Neuronal stem cell (in vitro differentiated cells): ENCODE results near the gene PRLR.

Source experiments
- DNase-seq: peaks from one replicate; pipeline ENCODE4 v3.0.0-alpha.2; 2013; ENCODE audit warnings: low spot score
- H2AFZ ChIP-seq: one replicate; pipeline ENCODE4 v1.6.1; 2013; ENCODE audit warnings: mild to moderate bottlenecking, low read length, inconsistent platforms
- H2AK5ac ChIP-seq: 2 replicates; pipeline ENCODE4 v1.6.1; 2013; ENCODE audit warnings: low read depth, mild to moderate bottlenecking, inconsistent platforms, low read length, moderate library complexity, mixed read lengths
- H2BK120ac ChIP-seq: 2 replicates; pipeline ENCODE4 v1.6.1; 2013; ENCODE audit warnings: low read depth, mild to moderate bottlenecking, inconsistent platforms, low read length, moderate library complexity, mixed read lengths
- H2BK12ac ChIP-seq: one replicate; pipeline ENCODE4 v1.6.1; 2013; ENCODE audit warnings: low read length, inconsistent platforms
- H2BK15ac ChIP-seq: 2 replicates; pipeline ENCODE4 v1.6.1; 2013; ENCODE audit warnings: mild to moderate bottlenecking, low read length, inconsistent platforms, mixed read lengths
- H2BK5ac ChIP-seq: one replicate; pipeline ENCODE4 v1.6.1; 2013; ENCODE audit warnings: inconsistent platforms, mild to moderate bottlenecking, low read length, moderate library complexity
- H3K14ac ChIP-seq: one replicate; pipeline ENCODE4 v1.6.1; 2013; ENCODE audit warnings: low read length, inconsistent platforms
- H3K18ac ChIP-seq: 2 replicates; pipeline ENCODE4 v1.6.1; 2013; ENCODE audit warnings: low read length, inconsistent platforms
- H3K23ac ChIP-seq: 2 replicates; pipeline ENCODE4 v1.6.1; 2013; ENCODE audit warnings: low read depth, mild to moderate bottlenecking, mixed read lengths, low read length, inconsistent platforms; ENCODE audit not compliant: poor library complexity
- H3K27ac ChIP-seq: replicated peaks from 3 replicates; pipeline ENCODE4 v1.5.1; 2013; ENCODE audit warnings: low read length, inconsistent platforms
- H3K27me3 ChIP-seq, 3 experiments: 2 replicates each; pipeline ENCODE4 v1.6.1; 2013; ENCODE audit warnings: low read length in 3 of 3, mild to moderate bottlenecking in 2 of 3, inconsistent platforms in 1 of 3, low read depth in 1 of 3, mixed read lengths in 1 of 3, moderate library complexity in 1 of 3; ENCODE audit not compliant: control insufficient read depth in 3 of 3, insufficient read depth in 3 of 3
- H3K36me3 ChIP-seq, 2 donors: replicated peaks in 1 of 2; 2 replicates each; pipeline ENCODE4 v1.6.1; 2013; ENCODE audit warnings: low read length in 2 of 2; ENCODE audit not compliant: control insufficient read depth in 2 of 2, insufficient read depth in 2 of 2
- H3K4ac ChIP-seq: 2 replicates; pipeline ENCODE4 v1.6.1; 2013; ENCODE audit warnings: inconsistent platforms, mild to moderate bottlenecking, low read length, moderate library complexity
- H3K4me1 ChIP-seq, 2 donors: 1 replicate in 1 of 2; 2 replicates in 1 of 2; pipeline ENCODE4 v1.6.1; 2013; ENCODE audit warnings: low read length in 2 of 2, low read depth in 1 of 2; ENCODE audit not compliant: control insufficient read depth in 2 of 2, insufficient read depth in 1 of 2
- H3K4me2 ChIP-seq: one replicate; pipeline ENCODE4 v1.6.1; 2013; ENCODE audit warnings: mild to moderate bottlenecking, low read length, inconsistent platforms; ENCODE audit not compliant: insufficient read depth, poor library complexity, severe bottlenecking
- H3K4me3 ChIP-seq, 2 donors: 2 replicates each; pipeline ENCODE4 v1.5.1; 2013; ENCODE audit warnings: low read length in 2 of 2, mild to moderate bottlenecking in 2 of 2, inconsistent platforms in 1 of 2, moderate library complexity in 1 of 2
- H3K79me1 ChIP-seq: one replicate; pipeline ENCODE4 v1.6.1; 2013; ENCODE audit warnings: low read depth, mild to moderate bottlenecking, inconsistent platforms, low read length, moderate library complexity
- H3K9ac ChIP-seq: one replicate; pipeline ENCODE4 v1.6.1; 2013; ENCODE audit warnings: mild to moderate bottlenecking, low read depth, low read length, inconsistent platforms; ENCODE audit not compliant: poor library complexity
- H3K9me3 ChIP-seq, 2 donors: replicated peaks in 1 of 2; 2 replicates each; pipeline versions ENCODE3 to v1.6.1; 2013; ENCODE audit warnings: low read length in 2 of 2, mild to moderate bottlenecking in 2 of 2, inconsistent platforms in 1 of 2, low read depth in 1 of 2, mixed read lengths in 1 of 2, moderate library complexity in 1 of 2; ENCODE audit not compliant: control insufficient read depth in 2 of 2, insufficient read depth in 1 of 2
- H4K8ac ChIP-seq: one replicate; pipeline ENCODE4 v1.6.1; 2013; ENCODE audit warnings: low read depth, mild to moderate bottlenecking, inconsistent platforms, low read length, moderate library complexity
- H4K91ac ChIP-seq: one replicate; pipeline ENCODE4 v1.6.1; 2013; ENCODE audit warnings: low read length, low read depth, mild to moderate bottlenecking, inconsistent platforms; ENCODE audit not compliant: poor library complexity
- WGBS, 2 donors: extraction: QIAGEN DNeasy Blood & Tissue Kit; methylation state at CpG; one replicate each; pipeline ENCODE4 v1.1.7; 2013; ENCODE audit warnings: missing lambda C conversion rate in 2 of 2, mixed read lengths in 1 of 2; ENCODE audit not compliant: insufficient read length in 2 of 2, insufficient replicate concordance in 1 of 2; ENCODE audit errors: extremely low coverage in 2 of 2; 5-methylcytosine and 5-hydroxymethylcytosine counted together

The PRLR gene

GRCh38 chr5:35095366-35095765 is 134.9 kb downstream of the PRLR start:
- H4K8ac ChIP-seq = no peak overlapping the region
- H3K4ac ChIP-seq = no peak overlapping the region
- H2AFZ ChIP-seq = no peak overlapping the region
- H3K18ac ChIP-seq = no peak overlapping the region
- H3K4me1 ChIP-seq = no peaks in the 10 kb centered on the region
- no peak overlapping the region for H3K23ac ChIP-seq
- no peak overlapping the region for H4K91ac ChIP-seq
- H2BK5ac ChIP-seq = no peak overlapping the region
- H2BK15ac ChIP-seq = no peak overlapping the region
- H3K4me3 ChIP-seq = no peak overlapping the region
- H3K36me3 ChIP-seq = no peaks in the 10 kb centered on the region
- H3K9ac ChIP-seq = no peak overlapping the region
- no peak overlapping the region for H3K4me2 ChIP-seq
- WGBS, 2 donors = no CpG with 5 or more reads among the region's 3 CpGs
- no peak overlapping the region for H2BK120ac ChIP-seq
- no peak overlapping the region for H2BK12ac ChIP-seq
- no peaks in the 10 kb centered on the region for H3K9me3 ChIP-seq
- no peak overlapping the region for H3K27ac ChIP-seq
- no peaks in the 10 kb centered on the region for H3K79me1 ChIP-seq
- no peaks in the 10 kb centered on the region for H3K27me3 ChIP-seq
- H2AK5ac ChIP-seq = no peak overlapping the region
- DNase-seq = no peak
- no peak overlapping the region for H3K14ac ChIP-seq

- no peak overlapping the region for H3K9ac ChIP-seq
- no peaks in the 10 kb centered on the region for H3K4me1 ChIP-seq
- DNase-seq = no peak
- no peak overlapping the region for H3K4me3 ChIP-seq
- no peak overlapping the region for H2AK5ac ChIP-seq
- no peaks in the 10 kb centered on the region for H3K27me3 ChIP-seq
- no peak overlapping the region for H3K14ac ChIP-seq
- no peaks in the 10 kb centered on the region for H3K36me3 ChIP-seq
- H2AFZ ChIP-seq = no peak overlapping the region
- no CpG with 5 or more reads among the region's 3 CpGs for WGBS, 2 donors
- no peak overlapping the region for H2BK15ac ChIP-seq
- H4K91ac ChIP-seq = no peak overlapping the region
- H2BK120ac ChIP-seq = no peak overlapping the region
- no peak overlapping the region for H2BK12ac ChIP-seq
- no peak overlapping the region for H3K23ac ChIP-seq
- H4K8ac ChIP-seq = no peak overlapping the region
- no peaks in the 10 kb centered on the region for H3K9me3 ChIP-seq
- no peak overlapping the region for H3K4ac ChIP-seq
- no peak overlapping the region for H2BK5ac ChIP-seq
- H3K18ac ChIP-seq = no peak overlapping the region
- no peak overlapping the region for H3K27ac ChIP-seq
- H3K4me2 ChIP-seq = no peak overlapping the region
- no peaks in the 10 kb centered on the region for H3K79me1 ChIP-seq
Measured at GRCh38 chr5:35094948-35095347, 135.3 kb downstream of the PRLR start.

GRCh38 chr5:35092703-35093102 is 137.6 kb downstream of the PRLR start:
- no peak overlapping the region for H3K4ac ChIP-seq
- no peak overlapping the region for H3K4me2 ChIP-seq
- WGBS, 2 donors = no CpG with 5 or more reads among the region's 2 CpGs
- H2BK12ac ChIP-seq = no peak overlapping the region
- no peak overlapping the region for H3K9ac ChIP-seq
- H3K18ac ChIP-seq = no peak overlapping the region
- no peak overlapping the region for H3K14ac ChIP-seq
- H3K4me3 ChIP-seq = no peak overlapping the region
- H3K27ac ChIP-seq = no peak overlapping the region
- no peak overlapping the region for H2AK5ac ChIP-seq
- no peak overlapping the region for H2AFZ ChIP-seq
- no peak overlapping the region for H4K8ac ChIP-seq
- no peaks in the 10 kb centered on the region for H3K36me3 ChIP-seq
- no peak for DNase-seq
- H2BK5ac ChIP-seq = no peak overlapping the region
- H3K27me3 ChIP-seq = no peaks in the 10 kb centered on the region
- H2BK120ac ChIP-seq = no peak overlapping the region
- no peaks in the 10 kb centered on the region for H3K79me1 ChIP-seq
- H4K91ac ChIP-seq = no peak overlapping the region
- H3K9me3 ChIP-seq = no peaks in the 10 kb centered on the region
- H2BK15ac ChIP-seq = no peak overlapping the region
- no peak overlapping the region for H3K23ac ChIP-seq
- H3K4me1 ChIP-seq = peaks cover 0 to 7% of the 10 kb centered on the region in 2 donors

- H3K9ac ChIP-seq = no peak overlapping the region
- H3K36me3 ChIP-seq = no peaks in the 10 kb centered on the region
- H3K4me2 ChIP-seq = no peak overlapping the region
- H3K4ac ChIP-seq = no peak overlapping the region
- no CpG with 5 or more reads among the region's 5 CpGs for WGBS, 2 donors
- H2AK5ac ChIP-seq = no peak overlapping the region
- H4K8ac ChIP-seq = no peak overlapping the region
- no peak overlapping the region for H3K14ac ChIP-seq
- no peak overlapping the region for H2BK120ac ChIP-seq
- no peak overlapping the region for H2BK15ac ChIP-seq
- no peaks in the 10 kb centered on the region for H3K79me1 ChIP-seq
- H2BK5ac ChIP-seq = no peak overlapping the region
- no peak overlapping the region for H3K18ac ChIP-seq
- peaks cover 0 to 9% of the 10 kb centered on the region in 2 donors for H3K4me1 ChIP-seq
- H3K27me3 ChIP-seq = no peaks in the 10 kb centered on the region
- no peak overlapping the region for H3K23ac ChIP-seq
- H4K91ac ChIP-seq = no peak overlapping the region
- no peak overlapping the region for H3K4me3 ChIP-seq
- no peak overlapping the region for H2AFZ ChIP-seq
- no peaks in the 10 kb centered on the region for H3K9me3 ChIP-seq
- H3K27ac ChIP-seq = no peak overlapping the region
- no peak overlapping the region for H2BK12ac ChIP-seq
- no peak for DNase-seq
Measured at GRCh38 chr5:35091704-35092103, 138.6 kb downstream of the PRLR start.
